Breast epithelium (tissue), 3 donors: ENCODE results near the gene TFAP2B.

ENCODE experiments used
- POLR2A ChIP-seq: fragments of 450-650 bp; IDR thresholded peaks from one replicate; pipeline ENCODE4 v1.6.1; 2016; ENCODE audit warnings: antibody characterized with exemption, mild to moderate bottlenecking, moderate library complexity
- POLR2AphosphoS5 ChIP-seq, 3 donors: sonication (generic); formaldehyde crosslinking; IDR thresholded peaks; one replicate each; pipeline ENCODE4 v1.6.1; 2017; ENCODE audit warnings: antibody characterized with exemption in 3 of 3
- TF ChIP-seq, protein P1 (sequence below), 3 donors: fragments of 450-650 bp; IDR thresholded peaks; one replicate each; pipeline ENCODE4 v1.5.1; 2016 to 2017; ENCODE audit warnings: antibody characterized with exemption in 3 of 3, mild to moderate bottlenecking in 3 of 3, moderate library complexity in 3 of 3

DNA sequence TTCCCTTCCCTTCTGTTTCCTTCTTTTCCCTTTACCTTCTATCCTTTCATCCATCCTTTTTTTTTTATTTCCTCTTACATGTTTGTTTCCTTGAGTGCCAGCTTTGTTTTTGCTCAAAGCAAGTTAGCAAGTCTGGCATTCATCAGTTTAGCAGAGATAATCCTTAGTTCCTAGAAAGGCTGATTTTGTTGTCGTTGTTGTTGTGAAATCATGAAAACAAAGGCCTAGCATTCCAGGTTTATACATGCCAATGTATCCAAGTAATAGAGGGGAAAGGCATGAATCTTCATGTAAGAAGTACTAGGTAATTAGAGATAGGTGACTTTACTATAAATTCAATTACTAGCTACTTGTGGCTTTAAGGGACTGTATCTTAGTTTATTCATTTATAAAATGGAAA lies 45.9 kb downstream of the TFAP2B start:
- TF ChIP-seq, protein P1, sequence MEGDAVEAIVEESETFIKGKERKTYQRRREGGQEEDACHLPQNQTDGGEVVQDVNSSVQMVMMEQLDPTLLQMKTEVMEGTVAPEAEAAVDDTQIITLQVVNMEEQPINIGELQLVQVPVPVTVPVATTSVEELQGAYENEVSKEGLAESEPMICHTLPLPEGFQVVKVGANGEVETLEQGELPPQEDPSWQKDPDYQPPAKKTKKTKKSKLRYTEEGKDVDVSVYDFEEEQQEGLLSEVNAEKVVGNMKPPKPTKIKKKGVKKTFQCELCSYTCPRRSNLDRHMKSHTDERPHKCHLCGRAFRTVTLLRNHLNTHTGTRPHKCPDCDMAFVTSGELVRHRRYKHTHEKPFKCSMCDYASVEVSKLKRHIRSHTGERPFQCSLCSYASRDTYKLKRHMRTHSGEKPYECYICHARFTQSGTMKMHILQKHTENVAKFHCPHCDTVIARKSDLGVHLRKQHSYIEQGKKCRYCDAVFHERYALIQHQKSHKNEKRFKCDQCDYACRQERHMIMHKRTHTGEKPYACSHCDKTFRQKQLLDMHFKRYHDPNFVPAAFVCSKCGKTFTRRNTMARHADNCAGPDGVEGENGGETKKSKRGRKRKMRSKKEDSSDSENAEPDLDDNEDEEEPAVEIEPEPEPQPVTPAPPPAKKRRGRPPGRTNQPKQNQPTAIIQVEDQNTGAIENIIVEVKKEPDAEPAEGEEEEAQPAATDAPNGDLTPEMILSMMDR (IDR thresholded peaks at IDR 0.05), result no peak
- TF ChIP-seq POLR2AphosphoS5 (IDR thresholded peaks at IDR 0.05), result no peak
- no peak for TF ChIP-seq POLR2A
